A172 (cell line): ENCODE results near the gene ATP10A. TPM values are rescaled to one million over a fixed set of nuclear protein-coding genes. Genes with fewer than 3 reads are reported as not detected.

Experiments
- DNase-seq: peaks from one replicate; pipeline ENCODE4 v3.0.0-alpha.2; 2015; ENCODE audit warnings: low spot score
- total RNA-seq: library from RNA; depleted of rRNA; stranded (reverse); fragments of >200 nt; shearing (Covaris generic); gene quantifications from 2 replicates; pipeline ENCODE4 v1.2.3, GENCODE V29; 2014

The ATP10A gene
- total RNA-seq, 1 experiment from 2014 or later: not detected

- DNase-seq: no peak
Measured at GRCh38 chr15:25796395-25796794, 66.7 kb downstream of the ATP10A start.

GRCh38 chr15:25795712-25796111 lies 67.4 kb downstream of the ATP10A start:
- DNase-seq: no peak

DNA sequence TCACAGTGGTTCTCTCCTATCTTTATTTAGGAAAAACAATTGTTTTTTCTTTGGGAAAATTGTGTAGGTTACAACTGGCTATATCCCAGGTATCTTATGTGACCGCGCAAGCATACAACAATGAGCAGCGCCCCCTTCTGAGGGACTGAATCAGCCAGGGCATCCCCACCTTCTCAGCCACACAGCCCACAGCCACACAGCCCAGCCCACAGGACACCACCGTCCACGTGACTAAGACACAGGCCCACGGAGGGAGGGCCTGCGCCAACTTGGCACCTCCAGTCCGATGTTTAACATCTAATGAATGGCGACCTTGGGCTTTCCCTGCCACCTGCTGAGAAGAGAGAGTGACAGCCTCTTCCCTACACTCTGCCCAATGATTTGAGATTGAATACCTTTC lies 68.1 kb downstream of the ATP10A start:
- DNase-seq: no peak

DNA sequence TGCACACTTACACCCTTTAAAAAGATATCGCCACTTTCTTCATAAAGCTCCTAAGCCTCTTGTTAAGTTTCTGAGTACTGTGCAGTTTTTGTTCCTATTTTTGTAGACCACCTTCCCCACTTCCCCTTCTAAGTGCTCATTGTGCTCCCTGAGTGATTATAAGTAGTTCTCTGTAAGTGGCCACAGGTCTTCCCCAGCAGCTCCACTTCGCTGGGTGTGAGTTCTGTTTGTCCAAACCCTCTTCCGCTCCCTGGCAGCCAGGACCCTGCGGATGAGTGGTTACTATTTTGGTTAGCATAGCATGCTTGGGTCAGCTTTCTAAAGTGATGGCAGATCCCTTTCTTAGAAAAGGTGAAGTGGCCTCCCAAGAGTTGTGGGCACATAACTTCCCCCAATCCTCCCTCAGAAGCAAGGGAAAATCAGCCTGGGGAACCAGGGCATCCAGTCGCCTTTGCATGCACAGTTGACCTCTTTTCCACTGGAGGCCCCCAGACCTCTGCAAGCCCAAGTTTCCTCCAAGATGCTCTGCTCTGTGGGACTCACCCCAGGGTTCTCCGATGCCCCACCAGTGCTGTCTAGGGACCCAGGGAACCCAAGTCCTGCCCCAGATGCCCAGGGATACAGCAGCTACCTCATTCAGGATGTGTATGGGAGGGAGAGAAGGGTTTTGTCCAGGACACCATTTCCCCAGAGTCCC lies 69.6 kb downstream of the ATP10A start:
- DNase-seq: no peak

- no peak for DNase-seq
Measured at GRCh38 chr15:25792128-25792527, 71.0 kb downstream of the ATP10A start.

- DNase-seq: no peak
Measured at GRCh38 chr15:25790000-25790660, 73.0 kb downstream of the ATP10A start.

- no peak for DNase-seq
Measured at GRCh38 chr15:25789616-25789999, 73.5 kb downstream of the ATP10A start.

- no peak for DNase-seq
Measured at GRCh38 chr15:25789211-25789610, 73.9 kb downstream of the ATP10A start.

DNA sequence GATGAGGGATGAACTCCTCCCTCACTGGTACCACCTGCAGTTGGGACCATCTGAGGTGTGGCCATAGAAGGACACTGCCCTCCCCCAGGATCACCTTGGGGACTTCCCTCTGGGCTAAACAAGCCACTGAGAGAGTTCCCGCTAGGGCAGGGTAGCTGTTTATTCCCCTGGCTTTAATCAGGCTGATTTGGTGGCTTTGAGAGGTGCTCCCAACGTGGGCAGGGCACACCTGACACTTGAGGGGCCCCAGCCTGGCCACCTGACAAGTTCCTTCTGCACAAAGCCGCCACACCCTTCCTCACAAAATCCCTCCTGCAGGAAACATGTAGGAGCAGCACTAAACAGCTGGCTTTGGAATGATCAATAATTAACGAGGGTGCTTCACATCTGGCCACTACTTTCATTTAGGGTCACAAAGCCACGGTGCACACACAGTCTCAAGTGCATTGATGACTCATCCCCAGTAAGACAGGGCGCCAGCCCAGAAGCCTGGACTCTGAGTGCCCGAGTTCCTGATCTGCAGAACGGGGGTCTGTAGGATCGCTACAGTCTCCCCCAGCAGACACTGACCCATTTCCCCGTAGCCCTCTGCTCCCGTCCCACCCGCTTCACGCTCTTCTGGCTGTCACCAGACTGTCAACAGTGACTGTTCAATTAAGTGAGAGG lies 75.1 kb downstream of the ATP10A start:
- DNase-seq: no peak

DNA sequence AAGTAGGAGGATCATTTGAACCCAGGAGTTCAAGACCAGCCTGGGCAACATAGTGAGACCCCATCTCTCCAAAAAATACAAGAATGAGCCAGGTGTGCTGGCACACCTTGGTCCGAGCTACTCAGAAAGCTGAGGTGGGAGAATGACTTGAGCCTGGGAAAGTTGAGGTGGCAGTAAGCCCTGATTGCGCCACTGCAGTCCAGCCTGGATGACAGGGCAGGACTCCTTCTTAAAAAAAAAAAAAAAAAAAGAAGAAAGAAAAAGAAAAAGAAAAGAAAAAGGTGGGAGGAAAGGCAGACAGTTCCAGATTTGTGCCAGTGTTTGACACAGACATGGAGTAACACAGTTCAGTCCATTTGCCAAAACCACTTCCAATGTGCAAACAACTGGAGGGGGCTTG lies 75.7 kb downstream of the ATP10A start:
- no peak for DNase-seq

DNA sequence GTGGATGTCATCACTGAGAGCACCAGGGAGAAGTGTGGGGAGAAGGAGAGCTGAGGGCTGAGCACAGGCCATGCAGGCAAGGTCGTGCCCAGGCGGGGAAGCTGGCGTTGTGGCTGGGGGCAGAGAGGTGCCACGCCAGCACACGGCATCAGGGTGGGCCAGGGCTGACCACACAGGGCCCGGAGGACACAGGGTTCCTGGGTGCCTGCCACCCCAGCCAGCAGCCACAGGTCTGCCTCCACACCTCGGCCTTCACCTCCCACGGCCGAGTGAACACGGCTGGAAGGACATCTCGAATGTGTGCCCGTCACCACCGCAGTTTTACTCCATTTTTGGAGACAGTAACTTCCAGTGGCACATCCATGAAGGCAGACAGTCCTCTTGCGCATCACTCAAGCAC lies 77.1 kb downstream of the ATP10A start:
- DNase-seq: no peak

DNA sequence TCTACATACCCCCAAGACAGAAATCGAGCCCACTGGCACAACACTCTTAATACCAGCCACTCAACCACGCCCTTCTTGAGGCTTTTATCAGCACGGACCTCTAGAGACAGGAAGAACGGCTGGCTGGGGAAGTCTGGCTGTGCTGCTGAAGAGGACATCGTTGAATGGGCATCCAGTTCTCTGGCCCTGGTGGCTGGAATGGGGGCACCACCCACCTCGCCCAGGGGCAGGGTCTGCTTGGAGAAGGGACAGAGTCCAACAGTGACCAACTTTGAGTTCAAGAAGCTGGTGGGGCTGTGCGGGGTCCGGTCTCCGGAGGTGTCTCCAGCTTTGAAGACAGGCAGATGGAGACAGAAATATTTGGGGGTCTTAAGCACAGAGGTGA lies 77.5 kb downstream of the ATP10A start:
- no peak for DNase-seq

GRCh38 chr15:25784876-25785640 lies 78.1 kb downstream of the ATP10A start:
- DNase-seq: no peak

GRCh38 chr15:25783607-25784540 lies 79.3 kb downstream of the ATP10A start:
- no peak for DNase-seq

GRCh38 chr15:25783134-25783533 lies 80.0 kb downstream of the ATP10A start:
- DNase-seq: no peak

- DNase-seq: no peak
Measured at GRCh38 chr15:25780479-25781255, 82.5 kb downstream of the ATP10A start.

GRCh38 chr15:25778161-25778560 lies 85.0 kb downstream of the ATP10A start:
- DNase-seq: no peak

GRCh38 chr15:25777037-25777436 lies 86.1 kb downstream of the ATP10A start:
- no peak for DNase-seq

GRCh38 chr15:25776071-25776746 lies 86.9 kb downstream of the ATP10A start:
- no peak for DNase-seq
